ENCODE results near the gene TSPYL2.

The TSPYL2 gene

DNA sequence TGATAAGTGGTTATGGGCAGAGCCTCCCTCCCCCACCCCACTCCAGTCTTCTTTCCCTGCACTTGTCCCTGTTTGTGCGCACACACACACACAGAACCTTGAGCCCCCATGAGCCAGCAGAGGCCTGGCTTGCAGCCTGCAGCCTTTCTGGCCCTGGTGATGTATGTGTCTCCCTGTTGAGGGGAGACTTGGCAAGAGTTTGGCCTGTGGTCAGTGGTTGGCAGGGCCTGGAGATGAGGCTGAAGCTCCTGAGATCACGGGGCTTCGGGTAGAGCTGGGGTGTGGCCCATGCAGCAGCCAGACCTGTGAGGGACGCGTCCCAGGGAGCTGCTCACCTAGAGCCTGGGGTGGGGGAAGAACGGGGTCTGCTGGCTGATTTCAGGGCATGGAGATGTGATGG is 31.3 kb upstream of the TSPYL2 start:
- no peak for TF ChIP-seq ZBTB7A (IDR thresholded peaks at IDR 0.05; ENCODE audit: low read depth)
- TF ChIP-seq, protein P1, sequence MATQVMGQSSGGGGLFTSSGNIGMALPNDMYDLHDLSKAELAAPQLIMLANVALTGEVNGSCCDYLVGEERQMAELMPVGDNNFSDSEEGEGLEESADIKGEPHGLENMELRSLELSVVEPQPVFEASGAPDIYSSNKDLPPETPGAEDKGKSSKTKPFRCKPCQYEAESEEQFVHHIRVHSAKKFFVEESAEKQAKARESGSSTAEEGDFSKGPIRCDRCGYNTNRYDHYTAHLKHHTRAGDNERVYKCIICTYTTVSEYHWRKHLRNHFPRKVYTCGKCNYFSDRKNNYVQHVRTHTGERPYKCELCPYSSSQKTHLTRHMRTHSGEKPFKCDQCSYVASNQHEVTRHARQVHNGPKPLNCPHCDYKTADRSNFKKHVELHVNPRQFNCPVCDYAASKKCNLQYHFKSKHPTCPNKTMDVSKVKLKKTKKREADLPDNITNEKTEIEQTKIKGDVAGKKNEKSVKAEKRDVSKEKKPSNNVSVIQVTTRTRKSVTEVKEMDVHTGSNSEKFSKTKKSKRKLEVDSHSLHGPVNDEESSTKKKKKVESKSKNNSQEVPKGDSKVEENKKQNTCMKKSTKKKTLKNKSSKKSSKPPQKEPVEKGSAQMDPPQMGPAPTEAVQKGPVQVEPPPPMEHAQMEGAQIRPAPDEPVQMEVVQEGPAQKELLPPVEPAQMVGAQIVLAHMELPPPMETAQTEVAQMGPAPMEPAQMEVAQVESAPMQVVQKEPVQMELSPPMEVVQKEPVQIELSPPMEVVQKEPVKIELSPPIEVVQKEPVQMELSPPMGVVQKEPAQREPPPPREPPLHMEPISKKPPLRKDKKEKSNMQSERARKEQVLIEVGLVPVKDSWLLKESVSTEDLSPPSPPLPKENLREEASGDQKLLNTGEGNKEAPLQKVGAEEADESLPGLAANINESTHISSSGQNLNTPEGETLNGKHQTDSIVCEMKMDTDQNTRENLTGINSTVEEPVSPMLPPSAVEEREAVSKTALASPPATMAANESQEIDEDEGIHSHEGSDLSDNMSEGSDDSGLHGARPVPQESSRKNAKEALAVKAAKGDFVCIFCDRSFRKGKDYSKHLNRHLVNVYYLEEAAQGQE (IDR thresholded peaks at IDR 0.05; ENCODE audit: low read depth) = no peak
- TF ChIP-seq FOXM1 (IDR thresholded peaks at IDR 0.05; ENCODE audit: borderline replicate concordance, low read depth) = no peak
- TF ChIP-seq EP300 (IDR thresholded peaks at IDR 0.05; ENCODE audit: borderline replicate concordance) = no peak
- no peak for TF ChIP-seq EGR1 (IDR thresholded peaks at IDR 0.05)
- no peak for TF ChIP-seq TCF12 (IDR thresholded peaks at IDR 0.05; ENCODE audit: low read depth)
- TF ChIP-seq CEBPB (IDR thresholded peaks at IDR 0.05) = no peak

DNA sequence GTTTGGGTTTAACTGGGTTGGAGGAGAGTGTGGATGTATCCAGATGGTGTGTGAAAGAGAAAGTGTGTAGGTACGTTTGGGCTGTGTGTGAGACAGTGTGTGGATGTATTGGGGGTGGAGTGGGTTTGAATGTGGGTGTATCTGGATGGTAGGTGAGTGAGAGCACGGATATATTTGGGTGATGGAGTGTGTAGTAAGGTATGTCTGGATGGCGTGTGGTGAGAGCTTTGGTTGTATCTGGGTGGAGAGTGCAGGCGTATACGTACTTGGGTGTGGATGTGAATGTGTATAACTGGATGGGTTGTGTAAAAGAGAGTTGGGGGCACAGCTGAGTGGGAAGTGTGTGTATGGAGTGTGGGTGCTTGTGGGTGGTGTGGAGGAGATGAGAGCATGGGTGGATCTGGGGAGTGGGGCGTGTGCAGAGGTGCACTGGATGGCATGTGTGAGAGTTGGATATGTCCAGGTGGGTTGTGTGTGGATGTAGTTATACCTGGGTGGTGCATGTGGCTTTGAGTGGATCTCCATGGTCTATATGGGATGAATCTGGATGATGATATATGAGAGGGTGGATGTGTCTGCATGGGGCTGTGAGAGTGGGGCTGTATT is 26.8 kb upstream of the TSPYL2 start:
- TF ChIP-seq YY1 (IDR thresholded peaks at IDR 0.05; ENCODE audit: low read depth) (no peak), TCF12 (IDR thresholded peaks at IDR 0.05; ENCODE audit: low read depth) (no peak), FOXM1 (IDR thresholded peaks at IDR 0.05; ENCODE audit: borderline replicate concordance, low read depth) (no peak), TEAD4 (IDR thresholded peaks at IDR 0.05) (no peak), TAF1 (IDR thresholded peaks at IDR 0.05; ENCODE audit: low read depth) (no peak), ZBTB7A (IDR thresholded peaks at IDR 0.05; ENCODE audit: low read depth) (no peak), RAD21 (IDR thresholded peaks at IDR 0.05; ENCODE audit: low read depth) (no peak), EGR1 (IDR thresholded peaks at IDR 0.05) (no peak)
- TF ChIP-seq, protein P2, sequence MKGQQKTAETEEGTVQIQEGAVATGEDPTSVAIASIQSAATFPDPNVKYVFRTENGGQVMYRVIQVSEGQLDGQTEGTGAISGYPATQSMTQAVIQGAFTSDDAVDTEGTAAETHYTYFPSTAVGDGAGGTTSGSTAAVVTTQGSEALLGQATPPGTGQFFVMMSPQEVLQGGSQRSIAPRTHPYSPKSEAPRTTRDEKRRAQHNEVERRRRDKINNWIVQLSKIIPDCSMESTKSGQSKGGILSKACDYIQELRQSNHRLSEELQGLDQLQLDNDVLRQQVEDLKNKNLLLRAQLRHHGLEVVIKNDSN (IDR thresholded peaks at IDR 0.05) = no peak

DNA sequence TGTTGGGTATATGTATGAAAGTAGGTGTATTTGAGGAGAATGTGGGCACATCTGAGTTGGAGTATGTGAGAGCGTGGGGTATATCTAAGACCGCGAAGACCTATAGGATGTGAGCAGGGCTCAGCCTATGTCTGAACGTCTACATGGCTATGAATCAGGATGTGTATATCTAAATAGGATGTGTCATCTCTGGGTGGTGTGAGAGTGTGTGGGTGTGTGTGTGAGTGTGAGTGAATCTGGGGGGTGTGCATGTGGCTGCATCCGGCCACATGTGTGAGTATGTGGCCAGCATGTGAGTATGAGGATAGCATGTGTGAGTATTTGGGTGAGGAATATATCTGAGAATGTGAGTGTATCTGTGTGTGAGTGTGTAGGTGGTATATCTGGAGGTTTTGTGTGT is 25.9 kb upstream of the TSPYL2 start:
- TF ChIP-seq CEBPB (IDR thresholded peaks at IDR 0.05) (no peak), EP300 (IDR thresholded peaks at IDR 0.05; ENCODE audit: borderline replicate concordance) (no peak), NFIC (IDR thresholded peaks at IDR 0.05) (no peak), TCF12 (IDR thresholded peaks at IDR 0.05; ENCODE audit: low read depth) (no peak), CREB1 (IDR thresholded peaks at IDR 0.05; ENCODE audit: low read depth) (no peak)
- TF ChIP-seq, protein P1 (IDR thresholded peaks at IDR 0.05; ENCODE audit: low read depth) = no peak
- TF ChIP-seq, protein P2 (IDR thresholded peaks at IDR 0.05) = no peak

DNA sequence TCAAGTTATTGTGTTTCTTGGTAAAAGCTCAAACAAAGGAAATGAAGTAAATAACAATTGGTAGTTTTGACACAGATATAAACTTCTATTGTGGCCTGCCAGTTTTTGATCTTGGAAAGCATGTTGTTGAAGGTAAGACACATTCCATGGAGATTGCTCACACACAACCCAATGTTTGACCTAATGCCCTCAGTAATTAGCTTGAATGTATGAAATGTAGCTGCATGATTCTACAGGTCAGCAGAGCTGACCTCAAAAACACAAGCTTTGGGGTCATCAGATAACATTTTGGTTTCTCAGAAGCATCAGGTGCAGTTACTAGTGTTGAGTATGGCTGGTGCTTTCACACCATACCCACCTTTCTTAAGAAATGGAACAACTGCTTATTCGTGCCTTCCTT is 17.1 kb upstream of the TSPYL2 start:
- TF ChIP-seq EP300 (IDR thresholded peaks at IDR 0.05; ENCODE audit: borderline replicate concordance) (no peak), CEBPB (IDR thresholded peaks at IDR 0.05) (no peak), ZBTB7A (IDR thresholded peaks at IDR 0.05; ENCODE audit: low read depth) (no peak), EGR1 (IDR thresholded peaks at IDR 0.05) (no peak), YY1 (IDR thresholded peaks at IDR 0.05; ENCODE audit: low read depth) (no peak), CREB1 (IDR thresholded peaks at IDR 0.05; ENCODE audit: low read depth) (no peak), TAF1 (IDR thresholded peaks at IDR 0.05; ENCODE audit: low read depth) (no peak), NFIC (IDR thresholded peaks at IDR 0.05) (no peak), TCF12 (IDR thresholded peaks at IDR 0.05; ENCODE audit: low read depth) (no peak), FOXM1 (IDR thresholded peaks at IDR 0.05; ENCODE audit: borderline replicate concordance, low read depth) (no peak), RAD21 (IDR thresholded peaks at IDR 0.05; ENCODE audit: low read depth) (no peak), TEAD4 (IDR thresholded peaks at IDR 0.05) (no peak)
- TF ChIP-seq, protein P2 (IDR thresholded peaks at IDR 0.05) = no peak
- TF ChIP-seq, protein P1 (IDR thresholded peaks at IDR 0.05; ENCODE audit: low read depth) = no peak
- TF ChIP-seq, protein P3, sequence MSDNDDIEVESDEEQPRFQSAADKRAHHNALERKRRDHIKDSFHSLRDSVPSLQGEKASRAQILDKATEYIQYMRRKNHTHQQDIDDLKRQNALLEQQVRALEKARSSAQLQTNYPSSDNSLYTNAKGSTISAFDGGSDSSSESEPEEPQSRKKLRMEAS (IDR thresholded peaks at IDR 0.05) = no peak

Data from Ishikawa (cell line).